Measurements from ENCODE around the gene VEGFA. TPM values are rescaled to one million over a fixed set of nuclear protein-coding genes. Genes with fewer than 3 reads are reported as not detected.
A peak's percentile ranks its signal among the peaks of the same experiment; 100 is the strongest.

The VEGFA gene
- total RNA-seq, 2 experiments from 2014 or later, result 27.8 to 29.0 TPM

DNA sequence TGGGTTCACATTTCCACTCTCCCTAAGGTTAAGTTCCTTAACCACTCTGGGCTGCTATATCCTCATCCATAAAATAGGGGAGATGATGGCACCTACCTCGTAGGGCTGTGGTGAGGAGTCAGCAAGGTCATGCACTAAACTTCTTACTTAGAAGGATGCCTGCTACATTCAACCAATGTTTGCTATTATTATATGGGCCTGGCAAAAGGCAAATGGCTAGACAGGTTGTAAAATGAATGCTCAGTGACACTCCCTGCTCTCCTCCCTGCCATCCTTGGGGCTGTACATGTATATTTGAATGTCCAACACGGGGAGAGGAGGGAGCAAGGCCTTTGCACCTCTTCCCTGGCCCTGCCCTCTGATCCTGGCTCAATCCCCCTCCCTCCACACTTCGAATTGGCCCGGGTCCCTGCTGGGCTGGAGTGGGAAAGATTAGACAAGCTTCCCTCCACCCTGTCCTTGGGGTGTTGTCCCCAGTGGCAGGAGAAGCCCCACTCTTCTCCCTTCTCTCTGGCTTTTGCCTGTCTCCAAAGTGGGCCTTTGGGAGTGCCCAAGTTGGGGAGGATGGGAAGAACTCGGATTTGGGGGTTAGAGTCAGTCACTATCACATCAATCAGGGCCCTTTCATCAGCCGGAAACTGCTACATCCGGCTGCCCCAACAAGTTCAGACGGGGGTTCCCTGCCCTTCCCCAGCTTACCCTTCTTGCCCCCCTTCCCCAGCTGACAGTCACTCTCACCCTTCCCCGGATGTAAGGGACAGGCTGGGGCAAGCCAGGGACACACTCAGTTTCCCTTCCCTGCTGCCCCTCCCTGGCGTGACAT, 36.3 kb upstream of the VEGFA start:
- ATAC-seq (peak; percentile 39), DNase-seq (peak; percentile 58)
- peak overlapping the region; percentile 46 for H3K27ac Mint-ChIP-seq
- CTCF ChIA-PET, result interaction anchor here (1.3 to 1.7 kb wide), 2 partner anchors 10 to 36 kb away, joined by 4 to 5 read pairs; no protein-coding TSS in a partner anchor
- no peak overlapping the region for H3K4me3 Mint-ChIP-seq
- peaks cover 4% of the 10 kb centered on the region for H3K9me3 Mint-ChIP-seq (ENCODE audit: low read depth)
- H3K36me3 Mint-ChIP-seq, result peaks cover 7% of the 10 kb centered on the region
- H3K4me1 Mint-ChIP-seq, result peaks cover 10% of the 10 kb centered on the region
- H3K27me3 Mint-ChIP-seq, result peaks cover 4% of the 10 kb centered on the region

DNA sequence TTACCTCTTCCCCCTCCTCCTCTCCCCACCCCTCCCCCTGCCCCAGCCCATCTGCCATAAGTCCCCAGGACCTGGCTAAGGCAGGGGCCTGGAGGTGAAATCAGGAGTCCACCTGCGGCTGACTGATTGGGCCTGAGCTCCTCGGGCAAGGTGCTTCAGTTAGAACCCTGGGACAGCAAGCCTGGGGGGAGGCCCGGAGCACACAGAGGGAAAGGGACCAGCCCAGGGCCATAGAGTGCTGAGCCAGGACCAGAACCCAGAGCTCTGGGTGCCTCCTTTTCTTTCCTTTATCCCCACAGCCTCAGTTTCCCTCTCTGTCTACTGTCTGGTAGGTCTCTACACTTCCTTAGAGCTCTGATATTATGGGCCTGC, 35.7 kb upstream of the VEGFA start:
- Mint-ChIP-seq H3K9me3 (ENCODE audit: low read depth) (peaks cover 4% of the 10 kb centered on the region), H3K4me3 (no peak overlapping the region), H3K27ac (peak overlapping the region; percentile 46), H3K4me1 (peaks cover 10% of the 10 kb centered on the region), H3K27me3 (peaks cover 4% of the 10 kb centered on the region), H3K36me3 (peaks cover 7% of the 10 kb centered on the region)
- ATAC-seq (no peak), DNase-seq (no peak)
- CTCF ChIA-PET, result interaction anchor here (1.3 to 1.7 kb wide), 2 partner anchors 10 to 35 kb away, joined by 4 to 5 read pairs; no protein-coding TSS in a partner anchor

DNA sequence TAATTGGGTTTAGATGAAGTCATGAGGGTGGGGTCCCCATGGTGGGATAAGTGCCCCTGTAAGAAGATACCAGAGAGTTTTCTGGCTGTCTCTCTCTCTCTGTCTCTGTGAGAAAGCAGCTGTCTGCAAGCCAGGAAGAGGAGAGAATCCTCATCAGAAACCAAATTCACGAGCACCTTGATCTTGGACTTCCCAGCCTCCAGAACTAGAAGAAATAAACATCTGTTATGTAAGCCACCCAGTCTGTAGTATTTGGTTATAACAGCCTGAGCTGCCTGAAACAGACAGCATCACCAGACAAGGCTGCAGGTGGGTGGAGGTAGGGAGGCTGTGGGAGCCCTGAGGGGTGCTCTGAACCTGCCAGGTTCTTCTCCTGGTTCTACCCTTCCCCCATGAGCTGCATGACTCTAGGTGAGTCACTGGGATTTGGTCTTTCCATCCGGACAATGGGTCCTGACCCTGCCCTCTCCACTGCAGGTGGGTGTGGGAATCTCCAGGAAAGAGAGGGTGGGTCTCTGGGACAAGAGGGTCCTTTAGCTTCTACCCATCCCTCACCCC, 34.3 kb upstream of the VEGFA start:
- H3K9me3 Mint-ChIP-seq (ENCODE audit: low read depth), result peaks cover 2% of the 10 kb centered on the region
- no peak overlapping the region for H3K4me3 Mint-ChIP-seq
- DNase-seq (no peak), ATAC-seq (no peak)
- peaks cover 4% of the 10 kb centered on the region for H3K27me3 Mint-ChIP-seq
- CTCF ChIA-PET, result interaction anchor here (0.9 to 1.2 kb wide), 3 partner anchors 8 to 34 kb away, joined by 3 to 5 read pairs (median 3); partner anchors contain the start of gene VEGFA
- no peak overlapping the region for H3K27ac Mint-ChIP-seq
- H3K36me3 Mint-ChIP-seq, result peaks cover 5% of the 10 kb centered on the region
- H3K4me1 Mint-ChIP-seq, result peaks cover 10% of the 10 kb centered on the region

DNA sequence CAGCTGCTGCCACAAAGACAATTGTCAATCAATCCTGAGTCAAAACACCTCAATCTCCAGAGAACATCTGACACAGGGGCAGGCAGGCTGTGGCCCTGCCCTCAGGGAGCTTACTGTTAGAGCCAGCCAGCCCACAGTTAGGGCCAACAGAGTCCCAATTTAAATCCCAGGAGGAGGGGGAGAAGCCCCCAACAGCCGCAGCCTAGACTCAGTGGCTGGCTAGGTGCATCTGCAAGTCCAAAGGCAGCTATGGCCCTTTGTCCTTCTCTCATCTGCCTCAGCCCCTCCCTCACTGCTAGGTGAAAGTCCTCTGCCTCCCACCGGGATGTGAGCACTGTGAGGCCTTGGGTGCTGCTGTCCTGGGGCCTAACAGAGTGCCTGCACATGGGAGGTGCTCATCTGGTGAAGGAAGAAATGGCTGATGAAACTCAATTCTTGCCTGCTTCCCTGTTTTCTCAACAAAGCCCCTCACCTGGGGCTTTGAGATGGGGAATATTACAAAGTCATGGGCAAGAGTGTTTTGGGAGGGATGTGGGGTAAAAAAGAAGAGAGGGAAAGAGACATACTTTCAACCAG, 33.7 kb upstream of the VEGFA start:
- peaks cover 4% of the 10 kb centered on the region for H3K27me3 Mint-ChIP-seq
- H3K36me3 Mint-ChIP-seq, result peaks cover 5% of the 10 kb centered on the region
- H3K27ac Mint-ChIP-seq, result no peak overlapping the region
- H3K4me3 Mint-ChIP-seq, result no peak overlapping the region
- peaks cover 10% of the 10 kb centered on the region for H3K4me1 Mint-ChIP-seq
- peaks cover 2% of the 10 kb centered on the region for H3K9me3 Mint-ChIP-seq (ENCODE audit: low read depth)
- no peak for ATAC-seq
- CTCF ChIA-PET, result interaction anchor here (0.9 to 1.2 kb wide), 3 partner anchors 8 to 34 kb away, joined by 3 to 5 read pairs (median 3); partner anchors contain the start of gene VEGFA
- no peak for DNase-seq

DNA sequence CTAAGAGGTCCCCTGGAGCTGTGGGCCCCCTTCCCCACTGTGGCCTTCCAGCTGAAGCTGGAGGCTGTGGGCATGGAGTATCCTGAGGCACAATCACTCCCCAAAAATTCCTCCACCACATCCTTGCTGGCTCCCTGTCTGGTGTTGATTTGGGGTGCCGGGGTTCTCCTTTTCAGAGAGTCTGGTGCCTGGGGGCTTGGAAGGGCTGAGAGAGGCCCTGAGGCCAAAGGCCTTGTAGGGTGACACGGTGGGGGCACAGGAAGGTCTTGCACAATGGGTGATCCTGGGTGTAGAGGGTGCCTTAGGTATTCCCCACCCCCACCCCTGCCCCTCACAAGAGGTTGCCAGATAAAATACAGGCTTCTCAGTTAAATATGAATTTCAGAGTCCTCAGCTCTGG, 33.2 kb upstream of the VEGFA start:
- ATAC-seq, result no peak
- DNase-seq, result no peak
- peaks cover 4% of the 10 kb centered on the region for H3K36me3 Mint-ChIP-seq
- H3K9me3 Mint-ChIP-seq (ENCODE audit: low read depth), result peaks cover 2% of the 10 kb centered on the region
- no peak overlapping the region for H3K4me3 Mint-ChIP-seq
- CTCF ChIA-PET, result interaction anchor here (0.9 kb wide), 1 partner anchor 342 kb away, joined by 3 read pairs; no protein-coding TSS in a partner anchor
- H3K27ac Mint-ChIP-seq, result no peak overlapping the region
- peaks cover 10% of the 10 kb centered on the region for H3K4me1 Mint-ChIP-seq
- H3K27me3 Mint-ChIP-seq, result peaks cover 4% of the 10 kb centered on the region

DNA sequence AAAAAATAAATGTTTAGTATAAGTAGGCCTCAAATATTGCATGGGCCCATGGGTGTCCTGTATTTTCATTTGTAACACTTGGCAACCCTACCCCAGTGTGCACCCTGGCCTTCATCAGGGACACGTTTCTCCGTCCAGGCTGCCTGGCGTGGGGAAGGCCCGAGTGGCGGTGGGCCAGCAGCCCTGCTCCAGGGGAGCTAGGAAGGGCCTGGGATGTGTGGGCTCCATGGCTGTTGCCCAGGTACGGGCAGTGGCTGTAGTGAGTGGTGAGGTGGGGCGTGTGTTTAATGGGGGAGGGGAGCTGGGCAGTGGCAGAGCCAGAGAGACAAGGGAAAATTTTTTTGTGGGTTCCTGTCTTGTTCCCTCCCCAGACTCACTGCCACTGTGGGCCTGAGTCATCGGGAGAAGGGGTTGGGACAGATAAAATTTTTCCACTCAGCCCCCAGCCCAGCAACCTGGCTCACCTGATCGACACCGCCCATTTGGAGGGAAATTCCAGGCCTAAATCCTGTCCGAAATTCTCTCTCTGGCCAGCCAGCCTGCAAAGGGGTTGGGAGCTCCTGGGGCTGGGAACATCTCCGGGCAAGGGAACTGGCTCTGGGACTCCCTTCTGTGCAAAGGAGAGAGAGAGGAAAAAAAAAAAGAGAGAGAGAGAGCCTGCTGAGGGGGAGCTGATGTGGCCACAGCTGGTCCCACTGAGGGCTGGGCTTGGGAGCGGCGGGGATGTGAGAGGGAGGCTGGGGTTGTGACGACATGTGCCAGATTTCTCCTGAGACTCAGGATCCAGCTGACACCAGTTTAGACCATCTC, 32.5 kb upstream of the VEGFA start:
- Mint-ChIP-seq H3K27me3 (no peaks in the 10 kb centered on the region), H3K4me1 (peaks cover 10% of the 10 kb centered on the region), H3K9me3 (ENCODE audit: low read depth) (no peaks in the 10 kb centered on the region), H3K4me3 (no peak overlapping the region), H3K27ac (no peak overlapping the region), H3K36me3 (no peaks in the 10 kb centered on the region)
- ATAC-seq (no peak), DNase-seq (no peak)
- CTCF ChIA-PET, result interaction anchor here (0.9 to 2.0 kb wide), 2 partner anchors 13 to 341 kb away, joined by 3 to 4 read pairs; no protein-coding TSS in a partner anchor

DNA sequence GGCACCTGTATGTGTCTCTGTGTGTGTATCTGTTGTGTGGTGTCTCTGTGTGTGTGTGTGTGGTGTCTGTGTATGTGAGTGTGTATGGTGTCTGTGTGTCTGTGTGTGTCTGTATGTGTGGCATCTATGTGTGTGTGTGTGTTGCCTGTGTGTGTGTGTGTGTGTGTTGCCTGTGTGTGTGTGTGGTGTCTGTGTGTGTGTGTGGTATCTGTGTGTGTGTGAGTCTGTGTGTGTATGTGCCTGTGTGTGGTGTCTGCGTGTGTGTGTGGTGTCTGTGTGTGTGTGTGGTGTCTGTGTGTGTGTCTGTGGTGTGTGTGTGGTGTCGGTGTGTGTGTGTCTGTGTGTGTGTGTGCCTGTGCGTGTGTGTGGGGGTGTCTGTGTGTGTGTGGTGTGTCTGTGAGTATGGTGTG, 31.7 kb upstream of the VEGFA start:
- Mint-ChIP-seq H3K36me3 (no peaks in the 10 kb centered on the region), H3K4me3 (no peak overlapping the region), H3K27ac (no peak overlapping the region), H3K4me1 (peaks cover 10% of the 10 kb centered on the region), H3K9me3 (ENCODE audit: low read depth) (no peaks in the 10 kb centered on the region), H3K27me3 (no peaks in the 10 kb centered on the region)
- CTCF ChIA-PET, result interaction anchor here (2.0 kb wide), 1 partner anchor 14 kb away, joined by 4 read pairs; no protein-coding TSS in a partner anchor
- DNase-seq (no peak), ATAC-seq (no peak)

DNA sequence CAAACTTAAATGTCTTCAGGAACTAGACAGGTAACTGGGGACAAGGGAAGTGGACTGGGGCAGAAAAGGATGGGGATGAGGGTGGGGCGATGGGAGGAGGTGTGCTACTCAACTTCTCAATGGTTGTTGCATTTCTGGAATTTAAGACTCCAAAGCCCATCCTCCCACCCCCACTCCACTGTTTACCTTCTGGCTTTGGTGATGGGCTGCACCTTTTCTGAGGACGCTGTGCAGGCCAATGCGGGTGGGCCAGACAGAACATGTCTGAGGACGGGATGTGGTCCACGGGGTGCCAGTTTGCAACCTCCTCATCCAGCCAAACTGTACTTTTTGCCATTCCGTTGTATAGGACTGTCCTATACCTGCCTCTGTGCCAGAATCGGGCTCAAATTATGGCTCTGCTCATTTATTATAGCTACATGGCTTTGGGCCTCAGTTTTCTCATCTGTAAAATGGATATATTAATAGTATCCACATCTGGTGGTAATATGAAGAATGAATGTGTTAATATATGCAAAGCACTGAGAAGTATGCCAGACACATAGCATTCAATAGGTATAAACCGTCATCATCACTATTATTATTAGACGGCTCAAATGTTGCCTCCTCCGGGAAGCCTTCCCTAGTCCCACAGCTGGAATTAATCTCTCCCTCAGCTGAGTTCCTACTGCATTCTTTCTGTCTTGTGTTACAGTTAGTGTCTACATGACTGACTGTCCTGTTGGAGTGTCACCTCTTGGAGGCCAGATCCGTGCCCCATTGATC, 31.0 kb upstream of the VEGFA start:
- Mint-ChIP-seq H3K4me1 (peaks cover 5% of the 10 kb centered on the region), H3K36me3 (no peaks in the 10 kb centered on the region), H3K27me3 (no peaks in the 10 kb centered on the region), H3K27ac (no peak overlapping the region), H3K9me3 (ENCODE audit: low read depth) (no peaks in the 10 kb centered on the region), H3K4me3 (no peak overlapping the region)
- CTCF ChIA-PET, result interaction anchor here (2.0 kb wide), 1 partner anchor 14 kb away, joined by 4 read pairs; no protein-coding TSS in a partner anchor
- ATAC-seq (no peak), DNase-seq (no peak)

DNA sequence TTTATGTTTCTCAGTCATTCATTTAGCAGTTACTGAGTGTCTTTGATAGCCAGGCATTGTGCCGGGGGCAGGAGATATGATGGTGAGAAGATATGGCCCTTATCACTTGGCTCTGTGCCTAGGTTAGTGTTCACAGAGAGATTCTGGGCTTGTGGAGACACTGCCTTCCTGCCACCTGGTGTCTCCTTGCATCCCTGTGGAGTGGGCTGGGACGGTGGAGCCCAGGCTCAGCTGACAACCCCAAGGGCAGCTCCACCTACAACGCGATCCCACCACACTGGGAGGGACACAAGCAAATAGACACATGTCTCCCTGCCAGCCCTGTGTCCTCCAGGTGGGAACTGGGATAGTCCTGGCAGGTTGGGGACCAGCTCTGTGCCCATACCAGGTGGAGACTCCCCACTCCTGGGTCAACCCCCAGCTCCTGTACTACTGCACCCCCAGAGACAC, 30.3 kb upstream of the VEGFA start:
- Mint-ChIP-seq H3K36me3 (no peaks in the 10 kb centered on the region), H3K27ac (no peak overlapping the region), H3K4me1 (peaks cover 2% of the 10 kb centered on the region), H3K4me3 (no peak overlapping the region), H3K27me3 (no peaks in the 10 kb centered on the region), H3K9me3 (ENCODE audit: low read depth) (no peaks in the 10 kb centered on the region)
- CTCF ChIA-PET, result no interaction called here
- ATAC-seq (no peak), DNase-seq (no peak)

DNA sequence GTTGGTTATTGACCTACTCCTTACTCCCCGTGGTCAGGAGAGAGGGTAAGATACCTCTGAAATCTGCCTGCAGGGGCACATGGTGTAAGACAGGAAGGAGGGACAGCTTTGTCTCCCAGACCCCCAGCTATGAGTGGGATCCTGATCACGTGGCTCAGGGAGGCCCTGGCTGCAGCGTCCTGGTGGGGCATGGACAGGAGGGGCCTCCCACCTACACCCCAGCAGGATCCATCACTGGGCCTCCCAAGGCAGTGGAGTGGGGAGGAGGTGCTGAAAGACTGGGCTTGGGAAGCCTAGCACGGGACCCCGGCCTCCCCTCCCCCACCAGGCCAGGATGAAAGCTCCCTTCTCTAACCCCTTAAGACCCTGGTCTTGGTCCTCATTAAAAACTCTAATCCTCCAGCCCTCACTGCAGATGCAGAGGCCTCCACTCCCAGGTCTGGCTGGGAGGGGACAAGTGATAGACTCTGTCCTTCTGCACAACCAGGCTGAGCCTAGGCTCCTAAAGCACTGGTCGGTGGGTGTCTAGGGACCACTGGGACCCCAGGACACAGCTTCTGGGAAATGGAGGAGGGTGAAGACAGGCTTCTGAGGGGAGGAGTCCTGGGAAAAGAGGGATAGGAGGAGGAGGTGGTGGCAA, 29.6 kb upstream of the VEGFA start:
- H3K4me1 Mint-ChIP-seq, result no peaks in the 10 kb centered on the region
- no peak overlapping the region for H3K4me3 Mint-ChIP-seq
- H3K27ac Mint-ChIP-seq, result no peak overlapping the region
- ATAC-seq, result no peak
- no peaks in the 10 kb centered on the region for H3K36me3 Mint-ChIP-seq
- CTCF ChIA-PET, result no interaction called here
- DNase-seq, result no peak
- peaks cover 2% of the 10 kb centered on the region for H3K27me3 Mint-ChIP-seq
- H3K9me3 Mint-ChIP-seq (ENCODE audit: low read depth), result no peaks in the 10 kb centered on the region

DNA sequence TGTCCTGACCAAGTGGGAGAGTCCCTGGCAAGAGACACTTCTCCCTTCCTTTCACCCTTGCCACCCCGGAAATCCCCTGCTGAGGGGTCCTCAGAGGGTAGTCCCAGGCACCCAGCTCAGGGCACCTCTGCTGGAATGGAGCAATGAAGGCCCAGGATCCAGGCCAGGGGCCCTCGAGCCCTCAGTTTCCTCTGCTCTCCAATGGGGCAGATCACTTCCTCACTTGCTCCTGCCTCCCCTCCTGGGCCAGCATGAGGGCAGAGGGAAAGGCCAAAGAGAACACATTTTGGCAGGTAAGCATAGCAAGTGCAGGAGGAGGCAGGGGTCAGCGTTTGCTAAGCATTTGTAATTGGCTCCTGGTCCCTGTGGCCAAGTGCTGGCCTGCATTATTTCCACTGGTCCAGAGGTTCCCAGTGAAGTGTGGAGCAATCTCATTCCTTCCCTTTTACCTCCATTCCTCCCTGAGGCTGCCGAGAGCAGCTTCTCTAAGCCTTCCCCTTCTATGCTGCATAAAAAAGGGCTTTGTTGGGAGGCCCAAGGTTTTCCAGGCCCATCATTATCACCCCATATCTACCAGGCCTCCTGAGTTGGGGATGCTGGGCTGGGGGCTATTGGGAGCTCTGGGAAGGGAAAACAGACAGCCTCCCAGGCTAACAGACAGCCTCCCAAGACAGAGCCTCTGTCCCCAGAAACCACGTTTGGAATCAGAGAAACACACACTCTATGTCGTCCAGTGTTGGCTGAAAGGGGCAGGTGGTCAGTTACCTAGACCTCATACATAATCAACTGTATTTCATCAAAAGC, 28.8 kb upstream of the VEGFA start:
- CTCF ChIA-PET, result no interaction called here
- ATAC-seq (no peak), DNase-seq (no peak)
- Mint-ChIP-seq H3K36me3 (no peaks in the 10 kb centered on the region), H3K4me3 (no peak overlapping the region), H3K27ac (no peak overlapping the region), H3K9me3 (ENCODE audit: low read depth) (no peaks in the 10 kb centered on the region), H3K27me3 (peaks cover 6% of the 10 kb centered on the region), H3K4me1 (no peaks in the 10 kb centered on the region)
